NCI-H446 (cell line): ENCODE measurements around the gene GGN.
"Not testable (repeated sequence)": the region's sequence is repeated elsewhere in the genome, so short reads cannot be mapped to it uniquely, and the experiment has no call there.

Experiments
- DNase-seq, 2 experiments: peaks; one replicate each; lab custom pipeline; 2025; lab: John Stamatoyannopoulos, UW

GGN gene

GRCh38 chr19:38387550-38388348 is at the start of gene GGN:
TSS of gene GGN (minus strand) at chr19:38388034. CDS start at chr19:38387261, 773 bp downstream.
- peak; percentile 91 to 95 for DNase-seq

GRCh38 chr19:38437295-38437694 is 49.5 kb upstream of the GGN start:
- DNase-seq, result no peak

GRCh38 chr19:38434549-38435051 is 46.8 kb upstream of the GGN start:
- DNase-seq, result no peak

GRCh38 chr19:38433268-38433733 is 45.5 kb upstream of the GGN start, which contains the start of gene RYR1:
TSS of gene RYR1 (plus strand) at chr19:38433691. CDS start at chr19:38433830, 139 bp downstream.
- no peak for DNase-seq

- no peak for DNase-seq
Observed at GRCh38 chr19:38430931-38431330, 43.1 kb upstream of the GGN start.

GRCh38 chr19:38429811-38430156 is 42.0 kb upstream of the GGN start:
- no peak for DNase-seq

GRCh38 chr19:38429055-38429810 is 41.4 kb upstream of the GGN start:
- DNase-seq, result no peak

GRCh38 chr19:38427035-38427677 is 39.3 kb upstream of the GGN start:
- DNase-seq, result not testable (repeated sequence)

GRCh38 chr19:38425810-38426466 is 38.1 kb upstream of the GGN start, which contains the start of gene RASGRP4:
TSS of gene RASGRP4 (minus strand) at chr19:38426219. CDS start at chr19:38426091, 128 bp downstream.
- DNase-seq, result no peak

- no peak for DNase-seq
Observed at GRCh38 chr19:38425222-38425809, 37.5 kb upstream of the GGN start.

- DNase-seq, result no peak
Observed at GRCh38 chr19:38424272-38424671, 36.4 kb upstream of the GGN start.

GRCh38 chr19:38422438-38422837 is 34.6 kb upstream of the GGN start:
- DNase-seq, result no peak

- DNase-seq, result no peak
Observed at GRCh38 chr19:38421856-38422255, 34.0 kb upstream of the GGN start.

- DNase-seq, result no peak
Observed at GRCh38 chr19:38420935-38421334, 33.1 kb upstream of the GGN start.

GRCh38 chr19:38417544-38418506 is 30.0 kb upstream of the GGN start:
- DNase-seq, result no peak

GRCh38 chr19:38417146-38417543 is 29.3 kb upstream of the GGN start:
- no peak for DNase-seq

- DNase-seq, result no peak
Observed at GRCh38 chr19:38413416-38413815, 25.6 kb upstream of the GGN start.

- no peak for DNase-seq
Observed at GRCh38 chr19:38412961-38413360, 25.1 kb upstream of the GGN start.

- DNase-seq, result no peak
Observed at GRCh38 chr19:38412491-38412890, 24.7 kb upstream of the GGN start.

GRCh38 chr19:38411898-38412297 is 24.1 kb upstream of the GGN start:
- DNase-seq, result not testable (repeated sequence)
